GM18519 (cell line): ENCODE results near the gene PELI2.

Experiments used
- ATAC-seq: cut with Tn5 transposase; IDR thresholded peaks from one replicate; pipeline ENCODE4 v1.9.1; 2021; ENCODE audit warnings: mild to moderate bottlenecking, moderate library complexity; ENCODE audit not compliant: unreplicated experiment, low FRiP score

Gene PELI2

GRCh38 chr14:56168007-56168616 is 49.9 kb downstream of the PELI2 start:
- no peak for ATAC-seq

DNA sequence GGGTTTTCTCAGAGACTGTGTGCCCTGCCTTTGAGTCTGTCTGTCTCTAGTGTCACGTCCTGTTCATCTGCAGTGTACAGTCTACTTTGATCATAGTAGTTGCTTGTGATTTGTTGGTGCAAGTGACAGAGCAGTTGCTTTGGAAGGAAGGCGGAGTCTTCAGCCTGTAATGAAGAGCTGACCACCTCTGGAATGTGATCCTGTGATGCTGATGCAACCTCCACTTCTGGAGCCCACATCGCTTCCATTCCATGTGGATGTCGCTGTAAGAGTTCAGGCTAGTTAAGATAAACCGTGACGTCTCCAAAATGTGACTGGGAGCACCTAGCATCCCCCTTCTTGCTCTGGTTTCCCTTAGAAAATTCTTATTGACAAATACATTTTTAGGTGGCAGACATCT is 51.8 kb downstream of the PELI2 start:
- ATAC-seq: no peak

DNA sequence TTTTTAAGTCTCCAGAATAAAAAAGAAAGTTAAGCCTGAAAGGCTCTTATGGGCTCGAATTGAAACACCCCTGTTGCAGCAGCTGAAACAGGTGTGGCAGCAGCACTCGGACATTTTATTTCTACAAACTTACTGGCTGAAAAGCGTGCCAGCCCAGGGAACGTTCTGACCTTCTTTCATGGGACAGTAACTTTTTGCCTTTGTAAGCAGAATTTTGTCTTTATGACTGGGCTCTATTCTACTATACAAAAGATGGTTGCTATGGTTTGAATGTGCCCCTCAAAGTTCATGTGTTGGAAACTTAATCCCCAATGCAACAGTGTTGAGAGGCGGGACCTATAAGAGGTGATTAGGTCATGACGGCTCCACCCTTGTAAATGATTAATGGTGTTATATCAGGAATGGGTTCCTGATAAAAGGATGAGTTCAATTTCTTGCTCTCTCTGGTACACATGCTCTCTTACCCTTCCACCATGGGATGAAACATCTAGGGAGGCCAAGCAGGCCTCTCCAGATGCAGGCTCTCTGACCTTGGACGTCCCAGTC is 52.7 kb downstream of the PELI2 start:
- no peak for ATAC-seq

DNA sequence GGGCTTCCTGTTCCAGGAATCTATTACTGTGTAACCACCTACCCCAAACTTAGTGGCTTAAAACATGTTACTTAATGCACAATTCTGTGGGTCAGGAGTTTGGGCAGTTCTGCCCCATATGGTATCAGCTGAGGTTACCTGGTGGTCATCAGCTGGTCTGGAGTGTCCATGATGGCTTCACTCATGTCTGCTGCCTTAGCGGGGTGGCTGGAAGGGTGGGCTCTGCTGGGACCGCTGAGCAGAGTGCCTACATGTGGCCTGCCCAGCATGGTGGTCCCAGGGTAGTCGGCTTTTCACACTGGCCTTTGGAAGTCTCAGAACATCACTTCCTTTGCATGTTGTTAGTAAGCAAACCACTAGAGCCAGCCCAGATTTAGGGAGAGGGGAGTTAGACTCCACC is 53.9 kb downstream of the PELI2 start:
- ATAC-seq: no peak

DNA sequence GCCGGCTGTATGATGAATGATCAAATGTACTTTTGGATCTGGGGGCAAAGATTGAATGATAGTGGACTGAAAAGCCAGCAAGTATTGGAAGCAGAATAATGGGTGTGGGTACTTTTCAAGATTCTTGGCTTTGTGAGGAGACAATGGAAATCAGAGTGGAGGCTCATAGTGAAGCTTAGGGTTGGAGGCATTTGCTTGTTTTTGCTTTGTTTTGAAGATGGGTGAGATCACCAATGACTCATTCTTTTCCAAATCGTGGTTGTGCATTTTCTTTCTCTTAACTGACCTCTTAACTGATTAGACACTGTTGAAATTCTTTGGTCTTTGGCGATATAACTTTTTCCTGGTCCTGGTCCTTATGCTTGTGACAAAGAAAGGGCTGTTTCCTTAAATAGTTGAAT is 54.4 kb downstream of the PELI2 start:
- ATAC-seq: no peak

- ATAC-seq: no peak
These were observed 55.2 kb downstream of the PELI2 start for GRCh38 chr14:56173365-56173922.

DNA sequence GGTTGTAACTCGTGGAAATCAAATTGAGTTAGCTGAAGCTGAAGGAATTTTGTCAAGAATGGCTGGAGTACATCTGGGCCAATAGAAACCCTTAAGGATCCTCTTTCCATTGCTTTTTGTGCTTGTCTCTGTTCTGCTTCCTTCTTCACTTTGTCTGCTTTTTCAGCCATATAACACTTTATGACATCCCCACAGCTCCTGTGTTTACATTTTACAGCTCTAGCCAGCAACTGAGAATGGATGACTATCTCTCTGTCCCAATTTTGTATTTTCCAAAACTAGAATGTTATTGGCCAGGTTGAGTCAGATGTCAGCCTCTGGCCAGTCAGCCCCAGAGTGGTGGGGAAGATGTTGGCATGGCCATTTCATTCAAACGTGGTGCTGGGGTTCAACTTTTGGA is 57.6 kb downstream of the PELI2 start:
- no peak for ATAC-seq

- ATAC-seq: no peak
These were observed 58.3 kb downstream of the PELI2 start for GRCh38 chr14:56176530-56176929.

DNA sequence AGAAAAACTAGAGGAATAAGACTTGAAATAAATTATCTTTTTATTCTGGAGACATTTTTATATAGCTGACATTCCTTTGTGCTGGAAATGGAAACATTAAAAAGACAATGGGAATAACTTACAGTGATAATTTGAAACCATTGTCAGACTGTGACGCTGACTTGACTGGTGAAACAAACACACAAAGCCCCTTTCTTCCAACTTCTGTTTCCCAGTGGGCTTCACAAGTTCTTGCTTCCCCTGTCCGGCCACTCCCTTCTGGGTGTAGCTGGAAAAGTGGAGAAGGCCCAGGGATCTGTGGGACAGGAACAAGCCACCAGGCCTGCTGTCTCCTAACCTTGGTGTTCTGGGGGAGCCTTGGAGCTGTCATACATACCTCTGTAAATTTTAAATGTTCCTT is 58.8 kb downstream of the PELI2 start:
- no peak for ATAC-seq

GRCh38 chr14:56180754-56181542 is 62.7 kb downstream of the PELI2 start:
- no peak for ATAC-seq

- no peak for ATAC-seq
These were observed 63.5 kb downstream of the PELI2 start for GRCh38 chr14:56181681-56182085.

DNA sequence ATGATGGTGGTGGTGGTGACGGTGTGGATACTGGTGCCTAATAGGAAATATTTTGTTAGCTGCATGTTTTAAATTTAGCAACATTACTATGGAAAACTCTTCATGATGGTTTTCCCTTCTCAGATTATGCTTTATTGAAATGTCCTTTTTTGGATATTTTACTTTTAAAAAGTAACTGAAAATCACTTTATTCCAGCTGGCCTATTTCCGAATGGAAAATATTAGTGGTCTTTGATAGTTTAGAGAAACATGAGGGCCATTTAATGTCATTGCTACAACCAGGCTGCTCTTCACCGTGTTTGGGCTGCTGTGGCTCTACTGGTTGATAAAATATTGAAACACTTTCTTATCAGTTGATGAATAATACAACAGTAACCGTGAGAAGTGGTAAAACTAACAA is 64.2 kb downstream of the PELI2 start:
- no peak for ATAC-seq

GRCh38 chr14:56183631-56184157 is 65.5 kb downstream of the PELI2 start:
- ATAC-seq: no peak

DNA sequence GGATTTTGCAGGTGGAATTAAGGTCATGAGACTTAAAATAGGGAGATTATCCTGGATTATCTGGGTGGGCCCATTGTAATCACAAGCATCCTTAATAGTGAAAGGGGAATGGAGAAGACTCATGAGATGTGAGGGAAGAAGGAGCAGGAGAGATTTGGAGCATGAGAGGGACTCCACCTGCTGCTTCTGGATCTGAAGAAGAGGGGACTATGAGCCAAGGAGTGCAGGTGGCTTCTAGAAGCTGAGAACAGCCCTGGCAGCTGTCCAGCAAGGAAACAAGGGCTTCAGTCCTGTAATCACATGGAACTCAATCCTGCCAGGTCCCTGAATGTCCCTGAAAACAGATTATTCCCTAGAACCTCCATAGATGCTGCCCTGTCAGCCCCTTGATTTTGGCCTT is 67.8 kb downstream of the PELI2 start:
- ATAC-seq: no peak

DNA sequence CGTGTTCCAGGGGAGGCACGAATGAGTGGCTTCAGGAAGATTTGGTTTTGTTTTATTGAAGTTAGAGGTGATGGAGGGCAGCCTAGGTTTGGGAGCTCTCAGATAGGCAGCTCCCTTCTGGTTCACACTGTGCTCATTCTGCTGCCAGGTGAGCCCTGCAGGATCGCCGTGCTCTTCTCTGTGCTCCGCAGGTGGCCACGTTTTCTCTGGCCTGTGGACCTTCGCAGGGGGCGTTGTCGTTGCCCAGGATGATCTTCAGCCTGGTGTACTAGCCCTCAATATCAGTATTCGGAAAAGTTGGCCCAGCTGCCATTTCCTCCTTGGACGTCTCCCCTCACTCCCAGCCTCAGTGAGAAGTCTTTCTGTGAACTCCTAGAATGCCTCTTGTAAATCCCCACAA is 69.5 kb downstream of the PELI2 start:
- no peak for ATAC-seq

DNA sequence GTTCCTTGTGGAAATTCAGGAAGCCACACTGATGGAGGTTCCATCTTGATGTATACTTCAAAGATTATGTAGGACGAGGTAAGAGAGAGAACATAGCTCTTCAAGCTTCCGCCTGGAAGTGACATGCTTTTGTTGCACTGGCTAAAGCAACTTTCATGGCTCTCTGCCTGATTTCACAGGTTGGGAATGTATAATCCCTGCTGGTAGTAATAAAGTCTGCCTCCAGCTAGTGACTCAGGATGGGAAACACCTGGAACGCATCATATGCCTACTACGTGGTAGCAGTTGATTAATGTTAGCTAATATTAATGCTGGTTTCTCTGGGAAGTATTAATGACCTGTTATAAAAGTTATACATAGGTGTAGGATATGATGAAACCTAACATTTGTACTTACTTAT is 71.1 kb downstream of the PELI2 start:
- ATAC-seq: no peak

DNA sequence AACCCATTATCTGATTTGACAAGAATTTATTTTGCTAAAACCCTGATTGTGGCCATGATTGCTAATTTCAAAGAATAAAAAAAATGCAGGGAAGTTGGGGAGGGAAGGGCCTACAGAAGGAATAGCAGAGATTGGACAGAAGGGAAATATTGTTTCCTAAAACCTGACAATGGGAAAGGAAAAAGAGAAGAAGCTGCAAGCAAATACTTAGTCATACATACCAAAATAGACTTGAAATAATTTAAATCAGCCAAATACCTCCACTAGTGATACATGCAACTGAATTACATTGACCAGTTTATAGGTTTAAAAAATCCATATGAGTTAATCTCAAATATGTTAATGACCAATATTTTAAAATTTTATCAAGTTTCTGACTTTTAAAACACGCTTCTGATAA is 75.1 kb downstream of the PELI2 start:
- no peak for ATAC-seq

GRCh38 chr14:56194042-56194441 is 75.8 kb downstream of the PELI2 start:
- ATAC-seq: no peak

DNA sequence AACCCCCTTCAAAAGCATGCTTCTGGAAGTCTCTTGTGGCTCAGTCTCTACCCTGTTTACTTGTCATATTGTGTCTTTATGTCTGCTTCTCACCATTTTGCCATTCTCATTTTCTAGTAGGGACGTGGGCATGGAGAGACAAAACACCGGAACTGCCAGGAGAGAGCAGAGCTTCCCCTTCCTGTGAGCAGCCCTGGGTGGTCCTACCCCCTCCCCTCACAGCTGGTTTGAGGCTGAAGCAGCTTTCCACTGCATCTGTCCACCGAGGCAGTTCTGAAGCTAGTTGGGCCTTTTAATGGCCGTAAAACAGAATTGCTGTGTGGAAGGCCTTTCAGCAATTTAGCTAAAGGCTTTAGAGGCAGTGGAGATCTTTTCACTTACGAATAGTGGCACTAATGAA is 77.0 kb downstream of the PELI2 start:
- ATAC-seq: no peak

- ATAC-seq: peak; percentile 45
These were observed 77.5 kb downstream of the PELI2 start for GRCh38 chr14:56195704-56196103.

DNA sequence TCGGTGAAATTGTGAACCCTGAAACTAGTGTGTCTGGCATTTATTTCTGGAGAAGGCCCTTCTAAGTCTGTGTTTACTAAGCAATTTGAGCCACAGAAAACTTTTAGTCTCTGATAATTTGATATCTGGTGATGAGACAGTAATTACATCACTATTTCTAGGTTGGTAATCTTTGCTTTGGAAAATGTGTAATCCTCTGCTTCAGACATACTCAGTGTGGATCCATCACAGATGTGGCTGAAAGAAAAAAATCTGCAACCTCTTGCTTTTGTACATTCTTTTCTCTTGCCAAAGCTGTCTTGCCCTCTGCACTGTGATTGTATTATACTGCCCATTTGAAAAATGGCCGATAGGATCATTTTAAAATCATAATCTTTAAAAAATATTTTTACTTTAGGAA is 78.1 kb downstream of the PELI2 start:
- ATAC-seq: no peak

DNA sequence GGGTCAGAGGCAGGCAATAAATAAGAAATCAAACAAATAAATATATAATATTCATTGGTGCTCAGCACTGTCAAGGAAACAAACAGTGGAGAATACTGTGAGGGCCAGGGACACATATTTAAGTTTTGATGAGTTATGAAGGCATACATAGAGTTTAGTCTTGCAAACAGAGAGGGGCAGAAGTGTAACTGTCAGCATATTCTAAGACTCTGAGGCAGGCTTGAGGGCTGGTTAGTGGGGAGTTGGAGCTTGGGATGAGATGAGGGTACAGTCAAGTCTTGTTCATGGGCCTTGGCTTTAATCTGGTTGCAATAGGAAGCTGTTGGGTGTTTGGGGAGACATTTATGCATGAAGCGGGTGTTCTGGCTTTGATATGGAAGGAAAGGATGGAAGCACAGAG is 78.9 kb downstream of the PELI2 start:
- ATAC-seq: no peak
